CD4-positive, alpha-beta T cell treated with Interleukin-1 beta for 1 hour (primary cell): ENCODE measurements around the gene HSPA1L.
"Not testable (repeated sequence)": the region's sequence is repeated elsewhere in the genome, so short reads cannot be mapped to it uniquely, and the experiment has no call there.

Experiments
- DNase-seq, 2 donors: peaks; one replicate each; pipeline ENCODE4 v3.0.0-alpha.2; 2020 to 2022

The HSPA1L gene

DNA sequence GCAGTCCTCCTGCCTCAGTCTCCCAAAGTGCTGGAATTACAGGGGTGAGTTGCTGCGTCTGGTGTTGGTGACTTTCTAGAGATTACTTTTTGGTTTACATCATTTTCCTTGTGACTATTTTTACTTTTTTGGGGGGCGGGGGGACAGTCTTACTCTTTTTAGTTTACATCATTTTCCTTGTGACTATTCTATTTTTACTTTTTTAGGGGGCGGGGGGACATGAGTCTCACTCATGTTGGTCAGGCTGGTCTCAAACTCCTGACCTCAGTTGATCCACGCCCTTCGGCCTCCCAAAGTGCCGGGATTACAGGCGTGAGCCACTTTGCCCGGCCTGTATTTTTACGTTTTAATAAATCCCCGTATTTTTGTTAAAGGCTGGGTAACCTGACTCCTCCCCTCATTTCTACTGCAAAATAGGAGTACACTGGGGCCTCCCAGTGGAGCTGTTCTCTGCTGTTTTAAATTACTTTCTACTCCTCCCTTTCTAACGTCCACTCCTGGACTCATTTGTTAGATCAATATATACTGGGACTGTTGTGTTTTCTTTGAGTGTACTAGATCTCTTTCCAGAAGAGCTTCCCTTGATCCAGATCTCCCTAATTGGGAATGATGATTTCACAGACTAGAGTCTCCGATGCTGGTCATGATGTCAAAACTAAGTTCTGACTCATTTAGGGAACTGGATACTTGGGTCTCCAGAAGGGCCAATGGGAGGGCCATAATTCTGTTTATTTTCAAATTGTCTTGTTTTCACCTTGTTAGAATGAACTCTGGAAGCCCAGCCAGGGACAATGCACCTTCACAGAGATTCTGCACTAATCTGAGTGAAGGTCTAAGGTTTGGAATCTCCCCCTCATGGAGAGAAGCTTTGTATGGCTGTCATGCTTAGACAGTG is 21.6 kb upstream of the HSPA1L start:
- no peak for DNase-seq

DNA sequence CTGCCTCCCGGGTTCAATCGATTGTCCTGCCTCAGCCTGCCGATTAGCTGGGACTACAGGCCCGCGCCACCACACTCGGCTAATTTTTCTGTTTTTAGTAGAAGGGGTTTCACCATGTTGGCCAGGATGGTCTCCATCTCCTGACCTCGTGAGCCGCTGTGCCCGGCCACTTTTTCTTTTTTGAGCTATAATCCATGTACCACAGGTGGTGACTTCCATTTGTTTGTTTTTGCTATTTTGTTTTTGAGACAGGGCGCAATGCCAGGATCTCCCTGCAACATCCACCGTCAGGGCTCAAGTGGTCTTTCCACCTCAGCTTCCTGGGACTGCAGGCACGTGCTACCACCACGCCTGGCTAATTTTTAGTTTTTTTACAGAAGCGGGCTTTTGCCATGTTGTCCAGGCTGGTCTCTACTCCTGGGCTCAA is 21.0 kb upstream of the HSPA1L start:
- no peak for DNase-seq

DNA sequence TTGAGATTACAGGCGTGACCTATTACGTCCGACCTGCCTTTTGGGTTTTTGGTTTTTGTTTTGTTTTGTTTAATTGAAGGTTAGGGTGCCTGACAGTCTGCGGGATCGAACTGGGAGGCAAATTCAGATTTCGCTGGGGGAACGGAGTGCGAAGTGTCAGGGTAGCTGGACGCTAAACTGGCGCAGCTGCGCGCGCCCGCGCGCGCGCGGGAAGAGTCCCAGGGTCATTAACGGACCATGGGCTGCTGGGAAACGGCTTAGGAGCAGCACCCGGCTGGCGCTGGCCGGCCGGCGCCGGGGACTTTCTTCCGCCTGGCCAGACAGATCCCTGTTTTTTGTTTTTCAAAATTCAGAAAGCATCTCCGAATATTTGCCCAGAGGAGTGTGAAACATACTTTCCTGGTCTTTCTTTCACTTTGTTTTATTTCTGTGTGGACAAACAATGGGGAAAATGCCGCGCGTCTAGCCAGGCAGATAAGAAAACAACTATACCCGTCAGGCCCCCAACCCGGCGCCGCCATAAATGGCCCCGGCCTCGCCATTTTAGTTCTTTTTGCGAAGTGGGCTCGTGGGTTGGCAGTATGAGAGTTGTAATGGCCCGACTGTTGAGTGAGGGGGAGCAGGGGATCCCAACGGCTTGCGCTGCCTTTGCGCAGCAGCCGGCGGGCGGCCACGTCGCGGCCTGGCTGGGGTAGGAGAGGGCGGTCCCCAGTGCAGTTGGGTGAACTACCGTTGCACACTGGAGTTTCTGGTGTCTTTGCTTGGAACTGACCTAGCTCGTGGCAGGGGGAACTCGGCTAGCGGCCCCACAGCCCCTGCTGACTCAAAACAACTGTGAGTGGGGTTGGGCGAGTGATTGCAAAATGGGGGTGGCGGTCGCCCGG is 19.5 kb upstream of the HSPA1L start:
- peak; percentile 78 to 85 for DNase-seq

DNA sequence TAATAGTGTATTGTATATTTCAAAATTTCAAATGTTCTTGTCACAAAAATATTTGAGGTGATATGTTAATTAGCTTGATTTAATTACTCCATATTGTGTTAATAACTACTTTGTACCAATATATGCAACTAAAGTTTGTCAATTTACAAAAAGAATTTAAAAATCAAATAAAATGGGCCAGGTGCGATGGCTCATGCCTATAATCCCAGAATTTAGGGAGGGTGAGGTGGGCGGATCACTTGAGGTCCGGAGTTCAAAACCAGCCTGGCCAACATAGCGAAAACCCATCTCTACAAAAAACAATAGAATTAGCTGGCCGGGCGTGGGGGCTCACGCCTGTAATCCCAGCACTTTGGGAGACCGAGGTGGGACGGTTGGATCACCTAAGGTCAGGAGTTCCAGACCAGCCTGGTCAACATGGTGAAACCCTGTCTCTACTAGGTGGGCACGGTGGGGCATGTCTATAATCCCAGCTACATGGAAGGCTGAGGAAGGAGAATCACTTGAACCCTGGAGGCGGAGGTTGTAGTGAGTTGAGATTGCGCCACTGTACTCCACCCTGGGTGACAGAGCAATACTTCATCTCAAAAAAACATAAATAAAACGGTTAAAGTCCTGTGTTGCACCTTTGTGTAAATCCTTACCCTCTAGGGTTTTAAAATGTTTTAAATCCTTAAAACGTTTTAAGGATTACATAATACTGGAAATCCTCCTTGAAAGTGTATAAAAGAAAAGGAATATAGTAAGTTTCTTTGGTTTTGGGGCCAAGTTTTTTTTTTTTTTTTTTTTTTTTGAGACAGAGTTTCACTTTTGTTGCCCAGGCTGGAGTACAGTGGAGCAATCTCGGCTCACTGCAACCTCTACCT is 16.5 kb upstream of the HSPA1L start:
- DNase-seq, result peak in 1 of 2 donors; percentile 59

DNA sequence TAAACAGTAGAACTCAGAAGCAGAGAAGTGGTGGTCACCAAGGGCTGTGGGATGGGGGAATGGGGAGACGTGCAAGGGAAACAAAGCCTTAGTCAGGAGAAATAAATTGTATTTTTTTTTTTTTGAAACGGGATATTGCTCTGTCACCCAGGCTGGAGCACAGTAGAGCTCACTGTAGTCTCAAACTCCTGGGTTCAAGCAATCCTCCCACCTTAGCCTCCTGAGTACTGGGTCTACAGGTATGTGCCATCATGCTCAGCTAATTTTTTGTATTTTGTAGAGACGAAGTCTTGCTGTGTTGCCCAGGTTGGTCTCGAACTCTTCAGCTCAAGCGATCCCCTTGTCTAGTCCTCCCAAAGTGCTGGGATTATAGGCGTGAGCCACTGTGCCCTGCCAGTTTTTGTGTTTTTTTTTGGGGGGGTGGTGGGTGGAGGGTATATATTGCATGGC is 15.8 kb upstream of the HSPA1L start:
- peak in 1 of 2 donors; percentile 37 for DNase-seq

DNA sequence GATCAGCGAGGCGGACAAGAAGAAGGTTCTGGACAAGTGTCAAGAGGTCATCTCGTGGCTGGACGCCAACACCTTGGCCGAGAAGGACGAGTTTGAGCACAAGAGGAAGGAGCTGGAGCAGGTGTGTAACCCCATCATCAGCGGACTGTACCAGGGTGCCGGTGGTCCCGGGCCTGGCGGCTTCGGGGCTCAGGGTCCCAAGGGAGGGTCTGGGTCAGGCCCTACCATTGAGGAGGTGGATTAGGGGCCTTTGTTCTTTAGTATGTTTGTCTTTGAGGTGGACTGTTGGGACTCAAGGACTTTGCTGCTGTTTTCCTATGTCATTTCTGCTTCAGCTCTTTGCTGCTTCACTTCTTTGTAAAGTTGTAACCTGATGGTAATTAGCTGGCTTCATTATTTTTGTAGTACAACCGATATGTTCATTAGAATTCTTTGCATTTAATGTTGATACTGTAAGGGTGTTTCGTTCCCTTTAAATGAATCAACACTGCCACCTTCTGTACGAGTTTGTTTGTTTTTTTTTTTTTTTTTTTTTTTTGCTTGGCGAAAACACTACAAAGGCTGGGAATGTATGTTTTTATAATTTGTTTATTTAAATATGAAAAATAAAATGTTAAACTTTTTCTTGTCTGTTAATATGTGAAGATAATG is 14.7 kb upstream of the HSPA1L start:
- DNase-seq, result peak in 1 of 2 donors; percentile 60

DNA sequence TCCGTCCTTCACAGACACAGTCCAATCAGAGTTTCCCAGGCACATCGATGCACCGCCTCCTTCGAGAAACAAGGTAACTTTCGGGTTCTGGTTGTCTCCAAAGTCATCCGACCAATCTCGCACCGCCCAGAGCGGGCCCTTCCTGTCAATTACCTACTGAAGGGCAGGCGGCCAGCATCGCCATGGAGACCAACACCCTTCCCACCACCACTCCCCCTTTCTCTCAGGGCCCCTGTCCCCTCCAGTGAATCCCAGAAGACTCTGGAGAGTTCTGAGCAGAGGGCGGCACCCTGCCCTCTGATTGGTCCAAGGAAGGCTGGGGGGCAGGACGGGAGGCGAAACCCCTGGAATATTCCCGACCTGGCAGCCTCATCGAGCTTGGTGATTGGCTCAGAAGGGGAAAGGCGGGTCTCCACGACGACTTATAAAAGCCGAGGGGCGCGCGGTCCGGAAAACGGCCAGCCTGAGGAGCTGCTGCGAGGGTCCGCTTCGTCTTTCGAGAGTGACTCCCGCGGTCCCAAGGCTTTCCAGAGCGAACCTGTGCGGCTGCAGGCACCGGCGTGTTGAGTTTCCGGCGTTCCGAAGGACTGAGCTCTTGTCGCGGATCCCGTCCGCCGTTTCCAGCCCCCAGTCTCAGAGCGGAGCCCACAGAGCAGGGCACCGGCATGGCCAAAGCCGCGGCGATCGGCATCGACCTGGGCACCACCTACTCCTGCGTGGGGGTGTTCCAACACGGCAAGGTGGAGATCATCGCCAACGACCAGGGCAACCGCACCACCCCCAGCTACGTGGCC is 12.4 kb upstream of the HSPA1L start, which contains the start of gene HSPA1B:
Gene HSPA1B, plus strand, starts transcription at position 453 of the 794 bp plus-strand sequence. Its CDS starts 213 bp downstream, at position 666.
- peak; percentile 91 to 96 for DNase-seq

DNA sequence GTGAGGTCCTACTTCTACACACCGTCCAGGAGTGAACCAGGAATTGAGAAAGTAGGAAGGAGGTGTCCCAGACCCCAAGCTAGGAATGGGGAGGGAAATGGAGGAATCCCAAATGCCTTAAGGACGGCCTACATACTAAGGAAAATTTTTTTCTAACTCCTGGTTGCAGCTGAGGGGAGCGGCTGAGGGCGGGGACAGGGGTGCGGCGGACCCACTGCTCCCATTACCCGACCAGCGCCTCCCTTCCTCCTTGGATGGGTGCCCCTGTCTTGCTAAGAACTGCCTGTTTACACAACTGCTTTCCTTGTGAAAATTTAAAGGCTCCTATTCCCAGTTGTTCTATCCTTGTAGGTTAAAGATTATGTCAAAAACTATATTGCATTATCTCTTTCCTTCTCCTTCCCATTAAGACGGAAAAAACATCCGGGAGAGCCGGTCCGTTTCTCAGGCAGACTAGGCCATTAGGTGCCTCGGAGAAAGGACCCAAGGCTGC is 11.8 kb upstream of the HSPA1L start:
- DNase-seq, result no peak

DNA sequence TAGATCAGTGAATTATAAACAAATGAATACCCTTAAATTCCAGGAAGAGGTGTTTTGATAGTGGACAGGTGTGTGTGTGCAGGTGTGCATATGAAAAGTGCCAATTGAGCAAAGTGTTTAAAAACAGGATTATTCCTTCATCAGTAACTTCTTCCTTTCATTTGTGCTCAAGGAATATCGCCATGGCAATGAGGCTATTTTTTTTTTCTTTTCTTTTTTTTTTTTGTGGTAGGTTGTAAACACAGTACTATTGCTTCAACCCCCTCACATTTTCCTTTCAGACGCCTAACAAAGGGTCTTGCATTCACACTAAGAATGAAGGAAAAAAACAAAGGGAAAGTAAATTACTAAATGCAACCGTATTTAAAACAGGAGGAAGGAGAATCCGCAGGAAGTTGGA is 10.5 kb upstream of the HSPA1L start:
- no peak for DNase-seq

DNA sequence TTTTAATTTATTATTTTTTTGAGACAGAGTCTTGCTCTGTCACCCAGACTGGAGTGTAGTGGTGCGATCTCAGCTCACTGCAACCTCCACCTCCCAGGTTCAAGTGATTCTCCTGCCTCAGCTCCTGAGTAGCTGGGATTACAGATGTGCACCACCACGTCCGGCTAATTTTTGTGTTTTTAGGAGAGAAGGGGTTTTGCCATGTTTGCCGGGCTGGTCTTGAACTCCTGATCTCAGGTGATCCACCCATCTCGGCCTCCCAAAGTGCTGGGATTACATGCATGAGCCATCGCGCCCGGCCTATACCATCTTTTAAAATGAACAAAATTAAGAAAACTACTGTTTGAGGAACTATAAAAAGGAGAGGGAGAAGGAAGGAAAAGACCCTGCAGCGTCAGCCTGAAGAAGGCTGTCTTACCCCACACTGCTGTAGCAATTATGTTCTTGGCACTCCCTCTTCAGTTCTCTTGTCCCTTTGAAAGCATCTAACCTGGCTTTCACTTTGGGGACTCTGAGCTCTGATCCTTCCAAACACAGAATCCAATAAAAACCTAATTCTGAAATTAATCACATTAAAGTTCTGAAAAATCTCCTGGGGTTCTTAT is 8.6 kb upstream of the HSPA1L start:
- DNase-seq, result not testable (repeated sequence)

DNA sequence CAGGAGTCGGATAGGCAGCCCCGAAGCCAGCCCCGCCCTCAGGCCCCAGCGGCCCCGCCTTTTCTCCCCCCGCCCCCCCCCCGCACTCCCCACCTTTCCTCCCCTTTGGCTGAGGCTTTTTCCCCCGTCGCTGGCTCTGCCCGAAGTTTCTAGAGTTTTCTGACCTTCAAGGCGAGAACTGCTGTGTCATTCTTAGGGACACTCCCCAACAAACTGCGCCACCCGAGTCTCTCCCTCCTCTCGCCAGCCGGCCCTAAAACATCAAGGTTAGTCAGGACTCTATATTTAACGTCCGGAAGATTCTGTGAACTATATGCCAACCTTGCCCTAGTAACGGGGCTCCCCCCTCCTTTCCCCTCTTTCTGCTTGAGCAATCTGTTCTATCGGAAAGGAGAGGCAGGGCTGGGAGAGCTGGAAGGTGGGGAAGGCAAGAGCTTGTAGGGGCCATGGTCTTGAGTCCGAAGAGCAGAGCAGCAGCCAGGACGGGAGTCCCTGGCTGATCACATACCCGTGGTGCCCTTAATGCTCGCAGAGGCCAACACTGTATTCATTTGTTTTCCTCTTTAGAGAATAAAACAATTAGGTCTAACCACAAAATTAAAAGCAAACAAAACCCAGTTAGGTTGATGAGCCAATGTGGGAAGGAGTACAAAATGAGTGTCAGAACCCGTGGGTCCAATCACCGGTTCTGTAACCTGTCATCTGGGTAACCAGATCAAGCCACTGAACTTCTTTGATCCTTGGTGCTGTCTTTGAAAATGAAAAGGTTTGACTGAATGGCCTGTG is 7.1 kb upstream of the HSPA1L start:
- peak; percentile 77 to 79 for DNase-seq

DNA sequence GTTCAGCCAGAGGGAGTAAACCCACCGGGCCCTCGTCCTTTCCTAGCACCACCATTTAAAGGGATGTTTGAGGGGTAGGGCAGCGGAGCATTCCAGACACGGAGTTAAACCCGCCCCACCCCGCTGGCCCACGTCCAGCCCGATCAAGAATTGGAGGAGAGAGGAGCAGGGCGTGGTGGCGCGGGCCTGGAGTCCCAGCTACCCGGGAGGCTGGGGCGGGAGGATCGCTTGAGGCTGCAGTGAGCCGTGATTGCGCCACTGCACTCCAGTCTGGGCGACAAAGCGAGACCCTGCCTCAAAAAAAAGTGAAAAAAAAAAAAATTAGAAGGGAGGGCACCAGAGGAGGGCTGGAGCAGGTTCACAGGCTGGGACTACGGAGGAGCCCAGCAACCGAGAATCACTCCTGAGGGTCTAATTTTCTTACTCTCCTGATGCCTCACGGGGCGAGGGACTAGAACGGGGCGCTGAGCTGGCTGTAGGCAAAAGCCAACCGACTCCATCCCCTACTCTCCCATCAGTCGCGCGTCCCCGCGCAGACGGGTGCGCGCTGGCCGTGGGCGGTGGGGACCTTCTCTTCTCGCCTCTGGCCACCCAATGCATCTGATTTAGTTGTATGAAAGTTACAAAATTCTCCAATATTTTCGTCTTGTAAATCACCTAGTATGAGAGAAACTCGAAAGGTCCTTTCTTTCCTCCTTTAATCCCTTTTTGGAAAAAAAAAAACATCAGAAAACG is 6.4 kb upstream of the HSPA1L start:
- DNase-seq, result no peak

DNA sequence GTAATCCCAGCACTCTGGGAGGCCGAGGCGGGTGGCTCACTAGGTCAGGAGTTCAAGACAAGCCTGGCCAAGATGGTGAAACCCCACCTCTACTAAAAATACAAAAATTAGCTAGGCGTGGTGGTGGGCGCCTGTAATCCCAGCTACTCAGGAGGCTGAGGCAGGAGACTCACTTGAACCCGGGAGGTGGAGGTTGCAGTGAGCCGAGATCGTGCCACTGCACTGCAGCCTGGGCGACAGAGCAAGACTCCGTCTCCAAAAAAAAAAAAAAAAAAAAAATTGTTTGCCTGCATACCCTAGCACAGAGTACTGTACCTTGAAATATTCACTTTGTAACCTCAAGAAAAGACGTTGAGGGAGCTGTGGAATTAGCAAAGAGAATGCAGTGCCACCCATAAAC is 5.3 kb upstream of the HSPA1L start:
- not testable (repeated sequence) for DNase-seq

DNA sequence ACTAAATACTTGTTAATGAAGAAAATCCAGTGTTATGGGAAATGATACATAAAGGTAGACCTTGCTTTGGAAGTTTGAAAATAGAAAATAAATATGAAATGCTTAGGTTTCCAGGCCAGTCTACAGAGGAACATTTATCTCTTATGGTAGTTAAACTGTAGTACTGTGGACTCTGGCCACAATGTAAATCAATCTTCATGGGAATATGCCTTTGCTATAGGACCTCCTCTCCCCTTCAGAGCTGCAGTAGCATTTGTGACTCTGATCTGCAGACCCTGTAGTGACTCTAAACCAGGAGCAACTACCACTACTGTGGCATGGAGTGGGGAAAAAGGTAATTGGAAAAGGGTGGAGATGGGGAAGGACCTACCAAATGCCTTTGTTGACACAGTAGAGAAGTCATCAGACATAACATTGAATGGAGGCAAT is 4.8 kb upstream of the HSPA1L start:
- DNase-seq, result no peak

DNA sequence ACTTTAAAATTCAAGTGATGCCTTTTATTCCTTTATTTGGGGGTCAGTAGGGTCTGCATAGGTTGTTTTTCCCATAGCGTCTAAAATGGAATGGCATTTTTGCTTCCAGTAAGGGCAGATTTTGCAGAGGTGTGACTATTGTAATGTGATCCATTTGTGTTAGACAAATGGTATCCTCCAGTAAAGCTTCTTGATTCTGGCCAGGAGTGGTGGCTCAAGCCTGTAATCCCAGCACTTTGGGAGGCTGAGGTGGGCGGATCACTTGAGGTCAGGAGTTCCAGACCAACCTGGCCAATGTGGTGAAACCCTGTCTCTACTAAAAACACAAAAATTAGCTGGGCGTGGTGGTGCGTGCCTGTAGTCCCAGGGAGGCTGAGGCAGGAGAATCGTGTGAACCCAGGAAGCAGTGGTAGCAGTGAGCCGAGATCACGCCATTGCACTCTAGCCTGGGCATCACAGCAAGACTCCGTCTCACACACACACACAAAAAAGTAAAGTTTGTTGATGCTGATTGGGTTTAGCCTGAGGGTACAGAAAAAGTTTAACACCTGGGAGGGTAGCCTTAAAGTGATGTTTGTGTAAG is 2.9 kb upstream of the HSPA1L start:
- DNase-seq, result peak in 1 of 2 donors; percentile 27

DNA sequence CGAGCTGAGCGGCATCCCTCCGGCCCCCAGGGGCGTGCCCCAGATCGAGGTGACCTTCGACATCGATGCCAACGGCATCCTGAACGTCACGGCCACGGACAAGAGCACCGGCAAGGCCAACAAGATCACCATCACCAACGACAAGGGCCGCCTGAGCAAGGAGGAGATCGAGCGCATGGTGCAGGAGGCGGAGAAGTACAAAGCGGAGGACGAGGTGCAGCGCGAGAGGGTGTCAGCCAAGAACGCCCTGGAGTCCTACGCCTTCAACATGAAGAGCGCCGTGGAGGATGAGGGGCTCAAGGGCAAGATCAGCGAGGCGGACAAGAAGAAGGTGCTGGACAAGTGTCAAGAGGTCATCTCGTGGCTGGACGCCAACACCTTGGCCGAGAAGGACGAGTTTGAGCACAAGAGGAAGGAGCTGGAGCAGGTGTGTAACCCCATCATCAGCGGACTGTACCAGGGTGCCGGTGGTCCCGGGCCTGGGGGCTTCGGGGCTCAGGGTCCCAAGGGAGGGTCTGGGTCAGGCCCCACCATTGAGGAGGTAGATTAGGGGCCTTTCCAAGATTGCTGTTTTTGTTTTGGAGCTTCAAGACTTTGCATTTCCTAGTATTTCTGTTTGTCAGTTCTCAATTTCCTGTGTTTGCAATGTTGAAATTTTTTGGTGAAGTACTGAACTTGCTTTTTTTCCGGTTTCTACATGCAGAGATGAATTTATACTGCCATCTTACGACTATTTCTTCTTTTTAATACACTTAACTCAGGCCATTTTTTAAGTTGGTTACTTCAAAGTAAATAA is 2.2 kb upstream of the HSPA1L start:
- peak in 1 of 2 donors; percentile 55 for DNase-seq

DNA sequence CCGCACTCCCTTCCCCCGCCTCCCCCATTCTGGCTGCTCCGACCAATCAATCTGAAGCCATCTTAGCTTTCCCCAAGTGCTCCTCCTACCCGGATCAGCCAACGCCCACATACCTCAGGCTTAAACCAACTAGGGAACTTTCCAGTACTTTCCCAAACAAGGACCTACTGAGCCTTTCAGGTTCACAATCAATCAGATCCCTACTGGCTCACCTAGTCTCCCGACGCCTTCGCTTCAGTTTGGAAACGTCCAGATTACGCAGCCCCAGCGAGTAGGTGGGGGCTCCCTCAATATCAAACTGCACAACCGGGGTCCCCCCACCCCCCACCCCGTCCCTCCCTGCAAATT is 432 bp downstream of the HSPA1L start:
- peak; percentile 70 to 71 for DNase-seq

DNA sequence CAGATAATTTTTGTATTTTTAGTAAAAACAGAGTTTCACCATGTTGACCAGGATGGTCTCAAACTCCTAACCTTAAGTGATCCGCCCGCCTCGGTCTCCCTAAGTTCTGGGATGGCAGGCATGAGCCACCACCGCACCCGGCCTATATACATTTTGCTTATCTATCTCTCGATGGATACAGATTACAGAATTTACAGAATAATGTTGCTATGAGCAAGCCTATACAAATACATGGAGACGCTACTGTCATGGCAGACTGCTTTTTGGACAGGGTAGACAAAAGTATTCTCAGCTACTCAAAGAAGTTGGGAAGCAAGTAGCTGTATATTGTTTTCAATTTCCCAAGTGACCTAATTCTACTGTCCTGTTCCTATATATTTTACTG is 1.6 kb downstream of the HSPA1L start:
- no peak for DNase-seq
